Measurements from ENCODE around the gene PHF12. TPM values are rescaled to one million over a fixed set of nuclear protein-coding genes. Genes with fewer than 3 reads are reported as not detected.

The PHF12 gene
- total and polyA plus RNA-seq, 2 of the 8 experiments (the other 6 are each of a cell fraction or from before 2014, with no cell fraction given), result 38.8 to 65.7 TPM

DNA sequence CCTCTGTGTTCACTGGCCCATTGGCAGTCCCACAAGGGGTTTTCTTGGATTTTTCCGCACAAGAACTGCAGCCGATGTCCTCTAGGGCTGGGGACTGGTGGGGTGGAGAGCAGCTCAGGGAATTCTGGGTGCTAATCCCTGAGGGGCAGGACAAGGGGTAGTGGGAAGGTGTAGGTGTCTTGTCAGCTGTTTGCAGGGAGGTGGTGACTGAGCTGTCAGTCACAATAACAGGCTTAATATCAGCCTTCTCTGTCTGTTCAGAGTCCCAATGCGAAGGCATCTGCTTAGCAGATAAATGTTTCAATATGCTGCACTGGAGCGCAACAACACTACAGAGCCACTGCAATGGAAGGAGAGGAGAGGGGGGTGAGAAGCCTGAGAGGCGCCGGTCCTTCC, 38.4 kb downstream of the PHF12 start (continued):
- TF ChIP-seq CBX8 (IDR thresholded peaks at IDR 0.05; ENCODE audit: borderline replicate concordance, low read depth, low read length) (no peak), HDAC2 (IDR thresholded peaks at IDR 0.05; ENCODE audit: borderline replicate concordance in 1 of 2, low read depth in 2 of 2, low read length in 2 of 2) (no peak), EZH2 (IDR thresholded peaks at IDR 0.05; ENCODE audit: low read depth, low read length, severe bottlenecking) (no peak), TAF1 (IDR thresholded peaks at IDR 0.05; ENCODE audit: low read depth, low read length) (no peak)
